GM19467 (cell line): ENCODE results near the gene PDE6A.
"Not testable (repeated sequence)": the region's sequence is repeated elsewhere in the genome, so short reads cannot be mapped to it uniquely, and the experiment has no call there.

Experiments
- ATAC-seq: cut with Tn5 transposase; IDR thresholded peaks from one replicate; pipeline ENCODE4 v1.9.1; 2021; ENCODE audit warnings: mild to moderate bottlenecking, moderate library complexity; ENCODE audit not compliant: unreplicated experiment

Gene PDE6A

DNA sequence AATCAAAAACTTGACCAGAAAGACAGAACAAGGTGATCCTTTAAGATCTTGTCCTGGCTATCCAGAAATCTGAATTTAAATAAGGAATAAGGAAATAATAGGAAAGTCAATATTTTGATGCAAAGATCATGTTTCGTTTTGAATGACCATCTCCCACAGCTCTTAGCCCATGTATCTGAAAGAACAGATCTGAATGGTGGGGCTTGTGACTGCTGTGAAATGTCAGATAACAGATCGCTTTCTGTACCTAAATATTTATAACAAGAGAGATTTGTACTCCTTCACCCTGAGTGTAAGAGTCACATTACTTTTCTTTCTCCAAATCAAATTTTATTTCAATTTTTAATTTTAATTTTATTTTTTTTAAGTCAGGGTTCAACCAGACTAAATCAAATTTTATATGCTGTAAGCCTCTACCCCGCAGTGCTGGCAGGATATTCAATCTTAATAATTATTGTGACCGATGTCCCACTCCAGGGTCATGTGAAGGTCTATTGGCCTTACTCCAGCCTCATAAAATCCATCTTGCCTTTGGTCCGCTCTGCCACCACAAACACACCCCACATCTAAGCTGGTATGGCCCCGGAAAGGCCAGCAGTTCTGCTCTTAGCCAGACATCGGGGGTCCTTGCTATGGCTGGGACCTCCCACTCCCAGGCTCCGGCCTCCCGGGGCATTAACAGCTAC lies 9.0 kb upstream of the PDE6A start:
- no peak for ATAC-seq

DNA sequence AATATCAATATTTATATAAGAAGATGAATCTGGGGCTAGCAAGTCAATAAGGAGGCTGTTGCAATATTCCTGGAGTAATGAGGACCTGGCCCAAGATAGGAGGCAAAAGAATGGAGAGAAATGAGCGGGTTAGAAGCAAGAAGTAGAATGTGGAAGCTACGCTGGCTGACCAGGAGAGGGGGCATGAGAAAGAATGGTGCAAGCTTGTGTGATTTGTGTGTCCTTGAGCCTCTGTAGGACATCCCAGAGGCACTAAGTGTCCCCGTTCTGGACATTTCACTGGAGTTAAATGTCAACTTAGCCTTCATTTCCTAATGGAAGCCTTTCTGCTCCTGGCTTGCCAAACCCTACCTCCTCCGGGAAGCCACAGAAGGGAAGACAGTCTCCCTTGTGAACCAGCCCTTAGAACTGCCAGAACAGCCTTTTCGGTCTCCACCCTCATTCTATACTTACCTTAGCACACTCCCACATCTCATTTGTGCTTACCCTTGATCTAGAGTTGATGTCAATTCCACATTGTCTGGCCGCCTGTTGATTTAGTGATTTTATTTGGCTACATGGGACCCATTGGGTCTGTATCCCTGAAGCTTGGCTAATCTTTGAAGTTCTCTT lies 6.7 kb upstream of the PDE6A start:
- no peak for ATAC-seq

DNA sequence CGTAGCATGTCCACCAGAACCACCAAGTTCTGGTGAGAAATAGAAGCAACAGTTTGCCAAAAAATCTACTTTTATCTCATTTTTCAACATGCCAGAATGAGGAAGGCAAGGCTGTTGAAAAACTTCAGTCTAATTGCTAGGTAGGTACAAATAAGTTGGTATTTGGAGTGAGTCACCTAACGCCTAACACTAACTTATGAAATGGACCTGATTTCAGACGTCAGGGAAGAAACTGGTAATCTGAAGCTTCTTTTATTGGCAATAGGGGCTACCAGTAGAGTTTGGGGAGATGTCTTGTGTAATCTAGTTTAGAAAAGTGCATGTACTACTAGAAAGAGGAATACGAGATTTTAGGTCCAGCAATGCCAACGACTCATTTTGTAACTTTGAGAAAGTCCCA lies 4.4 kb upstream of the PDE6A start:
- no peak for ATAC-seq

DNA sequence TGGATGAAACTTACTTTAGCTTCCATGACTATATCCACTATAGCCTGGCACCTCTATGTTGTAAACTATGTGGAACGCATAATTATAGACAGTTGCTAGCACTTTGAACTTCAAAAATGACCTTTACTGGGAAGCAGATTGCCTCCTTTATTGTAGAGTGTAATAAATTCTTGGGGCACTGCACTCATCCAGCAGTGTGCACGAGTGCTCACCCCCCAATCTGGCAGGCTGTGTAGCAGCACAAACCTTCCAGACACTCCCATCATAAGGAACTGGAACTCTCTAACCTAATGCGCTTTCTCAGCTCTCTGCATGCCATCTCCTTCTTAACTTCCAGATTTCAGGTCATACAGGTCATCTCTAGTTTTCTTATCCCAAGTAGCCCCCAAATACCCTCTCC lies 1.5 kb upstream of the PDE6A start:
- ATAC-seq: no peak

DNA sequence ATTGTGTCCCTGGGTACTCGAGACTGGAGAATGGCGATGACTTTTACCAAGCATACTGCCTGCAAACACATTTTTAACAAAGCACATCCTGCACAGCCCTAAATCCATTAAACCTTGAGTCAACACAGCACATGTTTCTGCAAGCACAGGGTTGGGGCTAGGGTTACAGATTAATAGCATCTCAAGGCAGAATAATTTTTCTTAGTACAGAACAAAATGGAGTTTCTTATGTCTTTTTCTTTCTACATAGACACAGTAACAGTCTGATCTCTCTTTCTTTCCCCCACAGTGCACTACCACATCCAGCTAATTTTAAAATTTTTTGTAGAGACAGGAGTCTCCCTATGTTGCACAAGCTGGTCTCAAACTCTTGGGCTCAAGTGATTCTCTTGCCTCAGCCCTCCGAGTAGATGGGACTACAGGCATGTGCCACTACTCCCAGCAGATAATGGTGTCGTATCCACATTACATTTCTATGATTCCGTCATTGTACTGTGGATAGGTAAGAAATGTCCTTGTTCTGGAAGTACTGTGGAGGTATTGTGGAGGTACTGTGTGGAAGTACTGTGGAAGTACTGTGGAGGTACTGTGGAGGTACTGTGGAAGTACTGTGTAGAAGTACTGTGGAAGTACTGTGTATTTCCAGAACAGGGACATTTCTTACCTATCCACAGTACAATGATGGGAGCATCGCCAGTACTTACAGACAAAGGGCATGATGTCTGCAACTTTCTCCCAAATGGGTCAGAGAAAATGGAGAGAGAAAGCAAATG lies 1.2 kb downstream of the PDE6A start:
- ATAC-seq: not testable (repeated sequence)

DNA sequence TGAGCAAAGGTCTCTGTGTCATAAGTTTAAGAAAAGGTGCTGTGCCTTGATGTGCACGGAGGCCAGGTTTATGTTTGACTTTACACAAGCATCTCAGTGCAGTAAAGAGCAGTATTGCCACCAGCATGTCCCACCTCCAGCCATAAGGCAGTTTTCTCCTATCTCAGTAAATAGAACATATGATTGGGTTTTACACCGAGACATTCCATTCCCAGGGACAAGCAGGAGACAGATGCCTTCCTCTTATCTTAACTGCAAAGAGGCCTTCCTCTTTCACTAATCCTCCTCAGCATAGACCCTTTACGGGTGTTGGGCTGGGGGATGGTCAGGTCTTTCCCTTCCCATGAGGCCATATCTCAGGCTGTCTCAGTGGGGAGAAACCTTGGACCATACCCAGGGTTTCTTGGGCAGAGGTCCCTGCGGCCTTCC lies 1.8 kb downstream of the PDE6A start:
- ATAC-seq: not testable (repeated sequence)

DNA sequence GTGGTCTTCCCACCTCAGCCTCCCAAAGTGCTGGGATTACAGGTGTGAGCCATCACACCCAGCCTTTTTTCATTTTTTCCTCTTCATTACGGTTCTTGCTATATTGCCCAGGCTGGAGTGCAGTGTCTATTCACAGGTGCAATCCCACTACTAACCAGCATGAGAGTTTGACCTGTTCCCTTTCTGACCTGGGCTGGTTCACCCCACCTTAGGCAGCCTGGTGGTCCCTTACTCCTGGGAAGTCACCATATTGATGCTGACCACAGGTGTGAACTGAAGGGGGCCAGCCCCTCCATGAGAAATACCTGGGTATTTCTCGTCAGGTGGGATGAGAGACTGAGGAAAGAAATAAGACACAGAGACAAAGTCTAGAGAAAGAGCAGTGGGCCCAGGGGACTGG lies 2.4 kb downstream of the PDE6A start:
- ATAC-seq: no peak

DNA sequence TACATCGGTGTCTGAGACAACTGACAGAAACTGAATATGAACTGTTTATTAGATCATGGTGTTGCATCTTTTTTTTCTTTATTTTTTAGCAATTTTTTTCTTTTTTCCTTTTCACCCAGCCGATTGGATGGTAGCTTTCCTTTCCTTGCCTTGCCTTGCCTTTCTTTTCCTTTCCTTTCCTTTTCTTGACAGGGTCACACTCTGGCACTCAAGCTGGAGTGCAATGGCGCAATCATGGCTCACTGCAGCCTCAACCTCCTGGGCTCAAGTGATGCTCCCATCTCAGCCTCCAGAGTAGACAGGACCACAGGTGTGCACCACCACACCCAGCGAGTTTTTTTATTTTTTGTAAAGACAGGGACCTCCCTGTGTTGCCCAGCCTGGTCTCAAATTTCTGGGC lies 2.8 kb downstream of the PDE6A start:
- ATAC-seq: no peak

DNA sequence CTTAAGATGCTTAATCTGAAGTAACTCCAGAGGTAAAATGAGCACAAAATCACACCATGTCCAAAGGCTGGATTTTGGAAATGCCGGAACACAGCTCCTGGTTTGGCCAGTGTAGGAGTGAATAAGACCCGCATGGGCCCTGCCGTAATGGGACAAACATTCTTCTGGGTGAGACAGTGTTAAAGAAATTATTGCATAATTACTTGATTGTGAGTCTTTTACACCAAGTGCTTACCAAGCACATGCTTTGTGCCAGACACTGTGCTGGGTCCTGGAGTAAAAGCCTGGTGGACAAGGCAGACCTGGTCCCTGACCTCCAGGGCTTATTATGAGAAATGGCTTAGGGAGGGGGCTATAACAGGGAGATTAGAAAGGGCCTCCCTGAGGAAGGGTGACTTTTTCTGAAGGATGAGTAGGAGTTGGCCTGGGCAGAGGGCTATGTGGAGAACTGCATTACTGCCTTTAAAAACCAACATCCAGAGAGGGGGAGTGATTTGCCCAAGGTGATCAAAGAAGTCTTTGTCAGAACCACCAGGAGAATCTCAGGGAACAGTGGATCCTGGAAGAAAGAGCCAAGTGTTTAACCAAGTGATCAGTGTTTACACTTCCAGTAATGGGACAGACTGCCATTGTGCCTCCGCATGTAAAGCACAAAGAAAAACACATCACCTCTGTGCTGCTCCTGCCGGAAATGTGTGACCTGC lies 3.5 kb downstream of the PDE6A start:
- no peak for ATAC-seq

DNA sequence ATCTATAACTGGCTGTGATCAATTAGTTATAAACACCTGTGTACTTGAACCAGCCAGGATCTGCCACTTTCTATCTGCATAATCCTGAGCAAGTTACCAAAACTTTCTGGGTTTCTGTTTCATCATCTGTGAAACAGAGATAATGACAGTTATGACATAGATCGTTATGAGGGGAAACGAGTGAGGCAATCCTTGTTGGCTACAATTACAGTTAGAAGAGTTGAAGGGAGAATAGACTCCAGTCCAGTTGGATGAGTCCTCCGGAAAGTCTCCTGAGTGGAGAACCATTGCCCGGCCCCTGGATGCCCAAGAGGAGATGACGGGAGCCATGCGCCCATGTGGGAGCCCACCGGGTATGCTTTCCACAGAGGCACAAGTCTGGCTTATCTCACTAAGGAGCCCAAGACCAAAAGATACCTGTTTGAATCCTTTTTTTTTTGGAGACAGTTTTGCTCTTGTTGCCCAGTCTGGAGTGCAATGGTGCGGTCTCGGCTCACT lies 4.5 kb downstream of the PDE6A start:
- peak; percentile 84 for ATAC-seq

DNA sequence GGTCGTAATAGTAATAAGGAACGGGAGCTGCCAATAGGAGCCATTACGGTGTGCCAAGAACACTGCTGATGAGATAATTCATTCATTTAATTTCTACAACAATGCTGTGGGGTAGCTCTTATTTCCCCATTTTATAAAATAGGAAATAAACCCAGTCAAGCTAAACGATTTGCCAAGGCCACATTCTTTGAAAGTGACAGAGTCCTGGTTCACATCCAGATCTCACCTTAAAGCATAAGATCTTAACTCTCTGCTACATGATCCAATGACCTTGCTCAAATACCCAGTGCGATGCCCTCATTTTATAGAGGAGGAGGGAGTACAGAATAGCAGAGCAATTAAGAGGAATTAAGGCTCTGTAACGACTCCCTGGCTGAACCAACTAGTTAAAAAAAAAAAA lies 5.0 kb downstream of the PDE6A start:
- ATAC-seq: no peak

DNA sequence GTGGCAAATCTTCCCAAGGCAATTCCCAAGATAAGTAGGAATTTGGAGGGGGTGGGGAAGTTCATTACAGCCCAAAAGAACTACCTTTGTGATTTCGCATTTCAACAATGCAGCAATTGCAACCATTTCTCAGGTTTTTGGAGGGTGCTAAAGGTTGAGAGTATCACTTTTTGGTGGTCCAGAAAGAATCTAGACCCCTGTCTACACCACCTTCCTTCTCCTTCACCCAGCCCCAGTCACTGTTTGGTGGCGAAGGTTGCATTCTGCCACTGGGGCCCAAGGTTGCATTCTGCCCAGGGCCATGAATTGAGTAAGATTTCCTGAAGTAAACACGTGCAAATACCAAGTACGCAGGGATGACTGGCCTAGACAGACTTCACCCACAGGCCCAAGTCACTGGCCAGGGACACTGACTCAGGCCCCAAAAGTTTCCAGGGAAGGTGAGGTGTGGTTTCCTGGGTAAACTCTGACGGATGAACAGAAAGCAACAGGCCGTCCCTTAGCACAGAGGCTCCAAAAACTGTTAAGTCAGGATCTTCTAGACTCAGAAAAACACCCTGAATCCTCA lies 5.7 kb downstream of the PDE6A start:
- no peak for ATAC-seq

DNA sequence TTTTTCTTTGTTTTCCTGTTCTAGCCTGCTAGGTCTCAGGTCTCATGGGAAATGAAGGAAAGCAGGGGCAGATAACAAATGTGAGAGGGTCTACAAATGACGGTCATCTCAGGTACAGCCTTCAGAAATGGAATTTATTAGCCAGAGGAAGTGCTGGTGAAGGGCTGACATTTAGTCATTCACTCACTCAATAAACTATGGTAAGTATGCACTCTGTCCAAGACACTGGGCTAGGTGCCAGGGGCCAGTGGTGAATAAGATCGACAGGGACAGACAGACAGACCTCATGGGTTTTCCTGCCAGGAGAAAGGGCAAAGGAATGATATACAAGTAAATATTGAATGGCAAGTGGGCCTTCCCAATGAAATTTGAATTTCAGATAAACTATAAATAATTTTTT lies 6.3 kb downstream of the PDE6A start:
- ATAC-seq: no peak

DNA sequence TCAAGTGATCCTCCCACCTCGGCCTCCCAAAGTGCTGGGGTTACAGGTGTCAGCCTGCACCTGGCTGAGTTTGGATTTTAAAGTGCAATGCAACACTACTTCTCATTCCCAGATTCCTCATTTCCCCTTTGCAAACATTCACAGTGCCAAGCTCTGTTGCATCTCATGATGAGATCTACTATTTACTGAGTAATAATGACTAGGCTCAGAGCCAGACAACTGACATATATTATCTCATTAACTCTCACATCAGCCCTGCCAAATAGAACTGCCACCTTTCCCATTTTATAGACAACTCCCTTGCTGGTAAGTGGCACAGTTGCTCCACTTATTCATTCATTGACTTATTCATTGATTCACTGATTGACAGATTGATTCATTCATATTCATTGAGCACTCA lies 7.0 kb downstream of the PDE6A start:
- ATAC-seq: no peak

DNA sequence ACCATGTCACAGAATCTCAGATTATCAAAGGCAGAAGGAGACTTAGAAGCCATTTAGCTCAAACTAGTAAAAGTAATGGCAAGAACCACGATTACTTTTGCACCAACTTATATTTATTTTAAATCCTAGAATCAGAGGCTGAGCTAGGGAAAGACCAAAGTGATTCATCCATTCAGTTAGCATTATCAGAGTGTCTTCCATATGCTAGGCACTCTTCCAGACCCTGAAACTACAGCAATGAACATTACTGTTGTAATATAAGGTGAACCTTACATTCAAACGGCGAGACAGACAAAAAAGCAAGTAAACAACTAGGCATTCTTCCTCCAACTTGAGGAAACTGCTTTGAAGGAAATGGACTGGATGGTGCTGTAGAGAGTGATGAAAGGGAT lies 7.9 kb downstream of the PDE6A start:
- ATAC-seq: no peak

DNA sequence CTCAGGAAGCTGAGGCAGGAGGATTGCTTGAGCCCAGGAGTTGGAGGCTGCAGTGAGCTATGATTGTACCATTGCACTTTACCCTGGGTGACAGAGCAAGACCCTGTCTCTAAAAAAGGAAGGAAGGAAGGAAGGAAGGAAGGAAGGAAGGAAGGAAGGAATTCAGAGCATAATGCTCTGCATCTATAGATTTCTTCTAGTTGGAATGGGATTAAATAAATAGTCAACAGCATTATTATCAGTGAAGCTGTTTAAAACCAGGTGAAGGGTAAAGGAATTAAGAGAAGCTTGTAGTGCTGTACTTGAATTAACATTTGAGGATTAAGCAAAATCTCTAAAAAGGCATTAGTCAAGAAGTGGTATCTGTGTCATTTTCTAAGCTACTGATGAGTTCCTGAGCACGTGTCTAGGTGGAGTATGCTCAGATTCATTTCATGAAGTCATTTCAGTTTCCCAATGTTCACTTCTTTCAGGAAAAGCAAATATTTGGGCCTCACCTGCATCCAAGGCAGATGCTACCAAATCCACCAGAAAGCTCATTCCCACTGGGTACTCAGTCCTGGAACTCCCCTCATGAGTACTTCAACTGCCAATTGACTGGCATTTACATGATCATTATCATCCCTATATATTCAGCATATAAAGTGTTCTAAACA lies 8.4 kb downstream of the PDE6A start:
- ATAC-seq: no peak

DNA sequence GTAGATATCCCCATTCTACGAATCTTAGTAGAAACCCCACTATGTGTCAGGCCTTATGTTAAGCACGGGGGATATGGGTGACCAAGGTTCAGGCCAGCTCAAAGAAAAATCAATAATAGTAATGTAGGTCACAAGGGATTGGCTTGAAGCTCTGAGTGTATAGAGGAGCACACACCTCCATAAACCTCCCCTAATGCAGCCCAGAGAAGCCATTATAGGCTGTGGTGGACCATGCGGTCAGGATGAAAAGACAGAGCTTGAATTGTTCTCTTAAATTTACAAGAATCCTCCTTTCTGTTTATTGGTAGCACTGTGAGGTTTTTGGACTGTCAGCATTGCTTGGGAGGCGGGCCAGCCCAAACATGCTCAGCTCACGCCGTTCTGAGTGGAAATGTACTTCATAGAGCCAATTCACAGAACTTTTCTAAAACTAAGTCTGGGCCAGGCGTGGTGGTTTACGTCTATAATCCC lies 9.1 kb downstream of the PDE6A start:
- no peak for ATAC-seq

DNA sequence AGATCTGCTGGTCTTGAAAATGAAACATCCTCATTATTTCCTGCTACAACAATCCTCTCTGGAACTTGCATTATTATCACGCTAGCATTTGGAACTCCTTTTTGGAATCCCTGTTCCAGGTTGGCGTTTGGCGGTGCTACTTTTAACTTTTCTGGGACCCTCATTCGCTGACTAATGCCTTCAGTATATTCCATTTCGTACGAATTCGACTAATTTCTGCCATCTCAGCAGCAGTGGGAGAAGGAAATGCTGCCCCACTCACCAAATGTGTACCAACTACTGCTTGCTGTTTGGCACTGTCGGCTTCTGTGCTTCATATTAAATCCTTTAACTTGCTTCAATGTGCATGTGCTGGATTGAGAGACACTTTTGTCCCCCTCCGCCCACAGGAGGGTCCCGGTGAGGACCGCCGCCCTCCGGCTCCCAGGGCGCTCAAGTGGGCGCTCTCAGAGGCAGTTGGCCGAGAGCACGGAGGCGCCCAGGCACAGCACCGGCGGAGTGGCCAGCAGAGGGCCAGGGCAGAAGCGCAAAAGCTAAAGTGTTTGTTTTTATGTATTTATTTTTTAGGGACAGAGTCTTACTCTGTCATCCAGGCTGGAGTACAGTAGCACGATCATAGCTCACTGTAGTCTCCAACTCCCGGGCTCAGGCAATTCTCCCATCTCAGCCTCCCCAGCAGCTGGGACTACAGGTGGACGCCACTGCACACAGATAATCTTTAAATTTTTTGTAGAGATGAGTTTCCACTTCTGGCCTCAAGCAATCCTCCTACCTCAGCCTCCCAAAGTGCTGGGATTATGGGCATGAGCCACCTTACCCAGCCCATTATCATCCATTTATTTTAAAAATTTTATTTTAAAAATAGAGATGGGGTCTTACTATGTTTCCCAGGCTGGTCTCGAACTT lies 11.9 kb downstream of the PDE6A start:
- ATAC-seq: no peak

DNA sequence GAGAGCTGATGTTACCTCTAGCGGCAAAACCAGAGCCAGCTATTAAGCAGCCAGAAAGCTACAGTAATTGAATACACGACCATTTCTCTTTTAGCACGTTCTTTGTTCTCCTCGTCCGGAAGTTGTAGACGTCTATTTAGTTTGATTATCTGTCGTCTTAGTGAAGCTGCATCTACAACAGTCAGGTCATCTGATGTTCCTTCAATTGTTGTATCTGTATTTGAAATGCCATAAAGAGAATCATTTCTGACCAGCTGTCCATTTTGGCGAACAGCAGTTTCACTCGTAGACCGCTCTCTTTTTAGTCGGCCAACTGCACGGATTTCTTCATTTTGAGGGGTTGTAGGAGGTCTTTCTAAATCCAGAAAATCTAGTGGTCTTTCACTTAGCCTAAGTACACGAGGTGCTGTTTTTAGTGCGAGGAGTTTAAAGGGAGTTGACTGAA lies 12.6 kb downstream of the PDE6A start:
- no peak for ATAC-seq
